CD14-positive monocyte (primary cell): ENCODE measurements around the gene TTC1. TPM values are rescaled to one million over a fixed set of nuclear protein-coding genes. Genes with fewer than 3 reads are reported as not detected.

ENCODE experiments used
- DNase-seq, 3 donors: peaks; one replicate each; pipeline ENCODE4 v3.0.0-alpha.2; 2011 to 2022
- H2AFZ ChIP-seq: 2 replicates; pipeline ENCODE4 v1.6.0; 2012; ENCODE audit warnings: mild to moderate bottlenecking, low read depth, low read length, inconsistent platforms; ENCODE audit not compliant: insufficient read depth, poor library complexity, severe bottlenecking
- H3K27ac ChIP-seq, 2 donors: 1 replicate in 1 of 2; 2 replicates in 1 of 2; pipeline ENCODE4 v1.5.1; 2012 to 2013; ENCODE audit warnings: low read length in 2 of 2, control low read depth in 1 of 2, inconsistent platforms in 1 of 2, low read depth in 1 of 2, mild to moderate bottlenecking in 1 of 2
- H3K27me3 ChIP-seq, 2 donors: one replicate each; pipeline versions ENCODE4 v1.6.0 to v1.6.1; 2011 to 2013; ENCODE audit warnings: low read length in 2 of 2; ENCODE audit not compliant: control insufficient read depth in 2 of 2, insufficient read depth in 2 of 2
- H3K36me3 ChIP-seq, 2 donors: replicated peaks in 1 of 2; 1 replicate in 1 of 2; 2 replicates in 1 of 2; pipeline versions ENCODE4 v1.5.1 to v1.6.1; 2012 to 2013; ENCODE audit warnings: low read length in 2 of 2, control low read depth in 1 of 2, inconsistent platforms in 1 of 2, mild to moderate bottlenecking in 1 of 2; ENCODE audit not compliant: insufficient read depth in 2 of 2, control insufficient read depth in 1 of 2
- H3K4me1 ChIP-seq, 2 donors: 1 replicate in 1 of 2; 2 replicates in 1 of 2; pipeline versions ENCODE4 v1.5.1 to v1.6.1; 2012 to 2013; ENCODE audit warnings: low read length in 2 of 2, control low read depth in 1 of 2, inconsistent platforms in 1 of 2, mild to moderate bottlenecking in 1 of 2, moderate library complexity in 1 of 2; ENCODE audit not compliant: insufficient read depth in 2 of 2, control insufficient read depth in 1 of 2
- H3K4me2 ChIP-seq: replicated peaks from 2 replicates; pipeline ENCODE3; 2012; ENCODE audit warnings: low read length, moderate library complexity, mild to moderate bottlenecking; ENCODE audit not compliant: poor library complexity, severe bottlenecking; ENCODE audit errors: extremely low read depth
- H3K4me3 ChIP-seq, 3 experiments: fragments of 200-600 bp in 1 of 3; sonication (generic) in 1 of 3; replicated peaks in 1 of 3; 1 replicate in 2 of 3; 2 replicates in 1 of 3; pipeline ENCODE4 v1.5.1; 2011 to 2013; ENCODE audit warnings: low read length in 3 of 3, mild to moderate bottlenecking in 3 of 3, control low read depth in 2 of 3, low read depth in 2 of 3, inconsistent platforms in 1 of 3, moderate library complexity in 1 of 3
- H3K79me2 ChIP-seq: 2 replicates; pipeline ENCODE4 v1.6.0; 2012; ENCODE audit warnings: mild to moderate bottlenecking, control low read depth, inconsistent platforms, low read length, moderate library complexity; ENCODE audit not compliant: insufficient read depth
- H3K9ac ChIP-seq: 2 replicates; pipeline ENCODE4 v1.6.0; 2017; ENCODE audit warnings: low read length, mild to moderate bottlenecking; ENCODE audit not compliant: insufficient read depth, poor library complexity, severe bottlenecking
- H3K9me3 ChIP-seq, 2 donors: replicated peaks in 1 of 2; 1 replicate in 1 of 2; 2 replicates in 1 of 2; pipeline versions ENCODE4 v1.5.1 to v1.6.1; 2012 to 2013; ENCODE audit warnings: low read length in 2 of 2, control low read depth in 1 of 2; ENCODE audit not compliant: control insufficient read depth in 1 of 2, insufficient read depth in 1 of 2
- H4K20me1 ChIP-seq: 2 replicates; pipeline ENCODE4 v1.6.0; 2012; ENCODE audit warnings: mild to moderate bottlenecking, low read length, control low read depth, moderate library complexity; ENCODE audit not compliant: insufficient read depth
- H3K27ac Mint-ChIP-seq, 7 donors: one replicate each; pipeline ENCODE4 v1.8.0; 2020; ENCODE audit warnings: mild to moderate bottlenecking in 7 of 7, mixed read lengths in 7 of 7, moderate library complexity in 6 of 7, inconsistent platforms in 2 of 7
- H3K27me3 Mint-ChIP-seq, 3 donors: one replicate each; pipeline ENCODE4 v1.8.0; 2021 to 2022; ENCODE audit warnings: low read depth in 3 of 3, mild to moderate bottlenecking in 3 of 3, mixed read lengths in 3 of 3, moderate library complexity in 3 of 3, inconsistent platforms in 1 of 3
- H3K36me3 Mint-ChIP-seq, 2 donors: one replicate each; pipeline ENCODE4 v1.8.0; 2020; ENCODE audit warnings: mixed read lengths in 2 of 2, inconsistent platforms in 1 of 2, mild to moderate bottlenecking in 1 of 2
- H3K4me1 Mint-ChIP-seq: one replicate; pipeline ENCODE4 v1.8.0; 2020; ENCODE audit warnings: mild to moderate bottlenecking, mixed read lengths
- H3K4me3 Mint-ChIP-seq, 2 donors: one replicate each; pipeline ENCODE4 v1.8.0; 2020; ENCODE audit warnings: mild to moderate bottlenecking in 2 of 2, mixed read lengths in 2 of 2, moderate library complexity in 1 of 2
- H3K9me3 Mint-ChIP-seq, 7 donors: one replicate each; pipeline ENCODE4 v1.8.0; 2020 to 2022; ENCODE audit warnings: mixed read lengths in 7 of 7, mild to moderate bottlenecking in 6 of 7, moderate library complexity in 6 of 7, inconsistent platforms in 2 of 7
- CTCF ChIP-seq: fragments of 200-600 bp; IDR thresholded peaks from one replicate; pipeline ENCODE4 v1.8.0; 2022; ENCODE audit warnings: antibody characterized with exemption, mild to moderate bottlenecking
- WGBS: methylation state at CpG from one replicate; pipeline ENCODE4 v1.1.5; 2013; ENCODE audit warnings: missing lambda C conversion rate; ENCODE audit not compliant: insufficient coverage; 5-methylcytosine and 5-hydroxymethylcytosine counted together
- intact Hi-C, 2 donors: fragments of 100-400 bp; cut with micrococcal nuclease; formaldehyde crosslinking; loops; one replicate each; pipeline versions ENCODE4 v1.15.0 to v1.15.1; 2023
- polyA plus RNA-seq, 3 donors: library from polyadenylated mRNA; depleted of rRNA in 1 of 3; unstranded in 2 of 3; stranded (reverse) in 1 of 3; fragments of 300-500 nt in 2 of 3; fragments of >200 nt in 1 of 3; fragmentation: Illumina TruSeq in 2 of 3; gene quantifications; 1 replicate in 2 of 3; 2 replicates in 1 of 3; pipeline ENCODE4 v1.2.3, GENCODE V29; 2012 to 2021

Gene TTC1
- polyA plus RNA-seq, 3 donors: 11.4 to 63.4 (median 63.0) TPM

DNA sequence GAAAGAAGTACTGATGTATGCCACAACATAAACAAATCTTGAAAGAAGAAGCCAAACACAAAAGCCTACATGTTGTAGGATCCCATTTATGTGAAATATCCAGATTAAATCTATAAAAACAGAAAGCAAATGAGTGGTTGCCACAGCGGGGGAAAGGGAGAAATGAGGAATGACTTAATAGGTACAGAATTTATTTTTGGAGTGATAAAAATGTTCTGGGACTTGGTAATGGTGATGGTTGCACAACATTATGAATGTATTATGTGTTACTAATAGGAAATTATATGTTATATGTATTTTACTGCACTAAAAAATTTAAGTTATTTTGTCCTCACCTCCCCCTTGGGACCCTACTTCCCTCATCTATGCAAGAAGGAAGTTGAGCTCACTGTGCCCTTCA is 16.4 kb upstream of the TTC1 start:
- WGBS: no CpG with 5 or more reads among the region's 1 CpG
- H3K4me3 Mint-ChIP-seq: no peak overlapping the region

GRCh38 chr5:159993194-159993593 is 15.7 kb upstream of the TTC1 start:
- H3K4me1 ChIP-seq: no peaks in the 10 kb centered on the region
- no peak overlapping the region for H3K27ac Mint-ChIP-seq
- no peaks in the 10 kb centered on the region for H3K4me1 Mint-ChIP-seq
- intact Hi-C loops: loop anchor here in 1 of 2 donors (10.0 kb wide), 1 partner anchor 838 kb away; no protein-coding TSS in a partner anchor
- H2AFZ ChIP-seq: no peak overlapping the region
- peaks cover 8 to 26% (median 20%) of the 10 kb centered on the region in 3 donors for H3K27me3 Mint-ChIP-seq
- TF ChIP-seq CTCF: no peak
- H3K9me3 ChIP-seq: peaks cover 9 to 10% of the 10 kb centered on the region in 2 donors
- peaks cover 7 to 14% (median 10%) of the 10 kb centered on the region in 7 donors for H3K9me3 Mint-ChIP-seq
- H3K79me2 ChIP-seq: no peaks in the 10 kb centered on the region
- H3K36me3 ChIP-seq: no peaks in the 10 kb centered on the region
- peaks cover 0 to 5% of the 10 kb centered on the region in 2 donors for H3K27me3 ChIP-seq
- no peak overlapping the region for H3K4me2 ChIP-seq
- H3K36me3 Mint-ChIP-seq: no peaks in the 10 kb centered on the region
- H3K9ac ChIP-seq: no peak overlapping the region
- no peak overlapping the region for H3K27ac ChIP-seq
- WGBS: 100% methylated on average over 1 of the region's 2 CpGs
- no peak for DNase-seq
- no peak overlapping the region for H3K4me3 ChIP-seq
- no peak overlapping the region for H3K4me3 Mint-ChIP-seq
- no peaks in the 10 kb centered on the region for H4K20me1 ChIP-seq

More for the DNA sequence above, 16.4 kb upstream of the TTC1 start:
- Histone ChIP-seq H3K79me2 (no peaks in the 10 kb centered on the region), H3K36me3 (no peaks in the 10 kb centered on the region), H4K20me1 (no peaks in the 10 kb centered on the region), H3K9ac (no peak overlapping the region), H3K4me3 (no peak overlapping the region), H3K27me3 (peaks cover 3 to 10% of the 10 kb centered on the region in 2 donors), H3K4me2 (no peak overlapping the region), H3K27ac (no peak overlapping the region), H3K9me3 (peaks cover 9 to 10% of the 10 kb centered on the region in 2 donors), H2AFZ (no peak overlapping the region), H3K4me1 (no peaks in the 10 kb centered on the region)
- DNase-seq: no peak
- Mint-ChIP-seq H3K9me3 (peaks cover 7 to 14% (median 10%) of the 10 kb centered on the region in 7 donors), H3K27me3 (peaks cover 11 to 29% (median 25%) of the 10 kb centered on the region in 3 donors), H3K27ac (no peak overlapping the region), H3K36me3 (no peaks in the 10 kb centered on the region), H3K4me1 (no peaks in the 10 kb centered on the region)
- intact Hi-C loops: loop anchor here in 1 of 2 donors (10.0 kb wide), 1 partner anchor 838 kb away; no protein-coding TSS in a partner anchor
- no peak for TF ChIP-seq CTCF
